DOHH2 (cell line): Measurements from ENCODE around the gene ELOVL2.

Experiments
- H3F3A ChIP-seq: fragments of 200-600 bp; sonication (generic), shearing (Covaris generic); 2 replicates; pipeline ENCODE4 v1.6.0; 2016; ENCODE audit warnings: antibody characterized with exemption, mild to moderate bottlenecking; ENCODE audit not compliant: control insufficient read depth, insufficient read depth
- H3K27ac ChIP-seq: fragments of 200-600 bp; sonication (generic); 2 replicates; pipeline ENCODE4 v1.5.1; 2014; ENCODE audit warnings: low read depth, mild to moderate bottlenecking, low read length, moderate library complexity
- H3K27me3 ChIP-seq: fragments of 200-600 bp; sonication (generic); 2 replicates; pipeline ENCODE4 v1.6.1; 2014; ENCODE audit warnings: mild to moderate bottlenecking, low read length, mixed read lengths; ENCODE audit not compliant: control insufficient read depth
- H3K36me3 ChIP-seq: fragments of 200-600 bp; sonication (generic); 2 replicates; pipeline ENCODE4 v1.6.1; 2014; ENCODE audit warnings: mild to moderate bottlenecking, low read length, moderate library complexity, mixed read lengths; ENCODE audit not compliant: control insufficient read depth
- H3K4me1 ChIP-seq: fragments of 200-600 bp; sonication (generic); 2 replicates; pipeline ENCODE4 v1.6.1; 2014; ENCODE audit warnings: mild to moderate bottlenecking, low read length, mixed read lengths; ENCODE audit not compliant: control insufficient read depth
- H3K4me2 ChIP-seq: fragments of 200-600 bp; sonication (generic); 2 replicates; pipeline ENCODE4 v1.6.0; 2014; ENCODE audit warnings: mild to moderate bottlenecking, low read length, moderate library complexity
- H3K4me3 ChIP-seq: fragments of 200-600 bp; sonication (generic); 2 replicates; pipeline ENCODE4 v1.5.1; 2014; ENCODE audit warnings: mild to moderate bottlenecking, low read length, mixed read lengths
- H3K79me2 ChIP-seq: fragments of 200-600 bp; sonication (generic); 2 replicates; pipeline ENCODE4 v1.6.1; 2014; ENCODE audit warnings: mild to moderate bottlenecking, low read length, mixed read lengths; ENCODE audit not compliant: control insufficient read depth
- H3K9me2 ChIP-seq: fragments of 200-600 bp; sonication (generic); replicated peaks from 2 replicates; pipeline ENCODE4 v1.6.1; 2014; ENCODE audit warnings: mild to moderate bottlenecking, low read length, mixed read lengths; ENCODE audit not compliant: control insufficient read depth
- H3K9me3 ChIP-seq: fragments of 200-600 bp; sonication (generic); 2 replicates; pipeline ENCODE4 v1.6.1; 2014; ENCODE audit warnings: antibody characterized with exemption, low read length, mixed read lengths; ENCODE audit not compliant: control insufficient read depth, insufficient read depth
- H4K20me1 ChIP-seq: fragments of 200-600 bp; sonication (generic); 2 replicates; pipeline ENCODE4 v1.6.0; 2014; ENCODE audit warnings: low read depth, mild to moderate bottlenecking, antibody characterized with exemption, low read length, moderate library complexity; ENCODE audit not compliant: control insufficient read depth, insufficient read depth
- EZH2phosphoT487 ChIP-seq: fragments of 200-600 bp; sonication (generic); IDR thresholded peaks from 2 replicates; pipeline ENCODE4 v1.6.1; 2017; ENCODE audit warnings: borderline replicate concordance, mild to moderate bottlenecking, antibody characterized with exemption, low read length, moderate library complexity, mixed read lengths
- TF ChIP-seq, protein P1 (sequence below): fragments of 200-600 bp; sonication (generic); IDR thresholded peaks from one replicate; pipeline ENCODE4 v1.5.1; 2014; ENCODE audit warnings: antibody characterized with exemption, mild to moderate bottlenecking, low read depth, low read length; ENCODE audit not compliant: poor library complexity, severe bottlenecking

The ELOVL2 gene

GRCh38 chr6:11035616-11036350 is 8.3 kb downstream of the ELOVL2 start:
- no peaks in the 10 kb centered on the region for H3K79me2 ChIP-seq
- TF ChIP-seq, protein P1, sequence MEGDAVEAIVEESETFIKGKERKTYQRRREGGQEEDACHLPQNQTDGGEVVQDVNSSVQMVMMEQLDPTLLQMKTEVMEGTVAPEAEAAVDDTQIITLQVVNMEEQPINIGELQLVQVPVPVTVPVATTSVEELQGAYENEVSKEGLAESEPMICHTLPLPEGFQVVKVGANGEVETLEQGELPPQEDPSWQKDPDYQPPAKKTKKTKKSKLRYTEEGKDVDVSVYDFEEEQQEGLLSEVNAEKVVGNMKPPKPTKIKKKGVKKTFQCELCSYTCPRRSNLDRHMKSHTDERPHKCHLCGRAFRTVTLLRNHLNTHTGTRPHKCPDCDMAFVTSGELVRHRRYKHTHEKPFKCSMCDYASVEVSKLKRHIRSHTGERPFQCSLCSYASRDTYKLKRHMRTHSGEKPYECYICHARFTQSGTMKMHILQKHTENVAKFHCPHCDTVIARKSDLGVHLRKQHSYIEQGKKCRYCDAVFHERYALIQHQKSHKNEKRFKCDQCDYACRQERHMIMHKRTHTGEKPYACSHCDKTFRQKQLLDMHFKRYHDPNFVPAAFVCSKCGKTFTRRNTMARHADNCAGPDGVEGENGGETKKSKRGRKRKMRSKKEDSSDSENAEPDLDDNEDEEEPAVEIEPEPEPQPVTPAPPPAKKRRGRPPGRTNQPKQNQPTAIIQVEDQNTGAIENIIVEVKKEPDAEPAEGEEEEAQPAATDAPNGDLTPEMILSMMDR: no peak
- TF ChIP-seq EZH2phosphoT487: no peak
- H3K4me1 ChIP-seq: no peaks in the 10 kb centered on the region
- H3F3A ChIP-seq: no peaks in the 10 kb centered on the region
- no peaks in the 10 kb centered on the region for H3K9me2 ChIP-seq
- no peak overlapping the region for H3K4me3 ChIP-seq
- H3K4me2 ChIP-seq: no peak overlapping the region
- no peaks in the 10 kb centered on the region for H3K9me3 ChIP-seq
- H3K27ac ChIP-seq: no peak overlapping the region
- no peaks in the 10 kb centered on the region for H4K20me1 ChIP-seq
- H3K27me3 ChIP-seq: peaks cover 41% of the 10 kb centered on the region
- no peaks in the 10 kb centered on the region for H3K36me3 ChIP-seq

DNA sequence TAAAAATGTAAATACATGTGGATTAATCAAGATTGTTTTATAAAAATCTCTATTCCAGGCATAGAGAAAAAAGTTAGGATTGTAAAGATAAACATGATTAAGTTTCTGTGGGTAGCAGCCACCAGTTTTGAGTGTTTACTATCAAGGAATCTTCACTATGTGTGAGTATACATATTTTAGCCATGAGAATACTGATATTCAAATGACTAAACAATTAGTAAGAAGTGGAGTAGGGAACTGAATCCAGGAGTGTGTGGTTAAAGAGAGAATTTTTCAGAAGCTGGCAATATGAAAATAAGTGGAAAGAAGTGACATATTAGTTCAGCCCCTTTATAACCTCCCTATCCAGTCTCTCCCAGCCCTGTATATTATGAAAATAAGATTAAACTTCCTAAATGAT is 10.3 kb downstream of the ELOVL2 start:
- TF ChIP-seq EZH2phosphoT487: no peak
- TF ChIP-seq, protein P1: no peak
- no peak overlapping the region for H3K27ac ChIP-seq
- H3K4me2 ChIP-seq: no peak overlapping the region
- H3K27me3 ChIP-seq: peaks cover 31% of the 10 kb centered on the region
- H3K4me3 ChIP-seq: no peak overlapping the region
- no peaks in the 10 kb centered on the region for H3F3A ChIP-seq
- no peaks in the 10 kb centered on the region for H3K9me2 ChIP-seq
- H3K36me3 ChIP-seq: no peaks in the 10 kb centered on the region
- no peaks in the 10 kb centered on the region for H4K20me1 ChIP-seq
- H3K4me1 ChIP-seq: no peaks in the 10 kb centered on the region
- no peaks in the 10 kb centered on the region for H3K9me3 ChIP-seq
- H3K79me2 ChIP-seq: no peaks in the 10 kb centered on the region

GRCh38 chr6:11030904-11031303 is 13.2 kb downstream of the ELOVL2 start:
- TF ChIP-seq, protein P1: no peak
- TF ChIP-seq EZH2phosphoT487: no peak
- Histone ChIP-seq H3K4me3 (no peak overlapping the region), H3K9me3 (no peaks in the 10 kb centered on the region), H3F3A (no peaks in the 10 kb centered on the region), H3K79me2 (no peaks in the 10 kb centered on the region), H3K4me1 (peaks cover 7% of the 10 kb centered on the region), H3K27ac (no peak overlapping the region), H3K27me3 (peaks cover 33% of the 10 kb centered on the region), H3K4me2 (no peak overlapping the region), H3K36me3 (no peaks in the 10 kb centered on the region), H3K9me2 (no peaks in the 10 kb centered on the region), H4K20me1 (no peaks in the 10 kb centered on the region)
